22Rv1 (cell line): ENCODE data around the gene FAM135A.

Experiments
- CTCF ChIP-seq: fragments of 450-650 bp; IDR thresholded peaks from 2 replicates; pipeline ENCODE4 v1.5.1; 2017; ENCODE audit warnings: mild to moderate bottlenecking
- ZFX ChIP-seq: fragments of 450-650 bp; IDR thresholded peaks from 2 replicates; pipeline ENCODE4 v1.6.1; 2017; ENCODE audit warnings: antibody characterized with exemption, borderline replicate concordance

- TF ChIP-seq CTCF (peak; percentile 67), ZFX (no peak)
These were observed 107.3 kb downstream of the FAM135A start for GRCh38 chr6:70520575-70520974.
